Astrocyte of the cerebellum (primary cell): ENCODE measurements around the gene ABLIM2.

Source experiments
- DNase-seq: peaks from one replicate; pipeline ENCODE4 v3.0.0-alpha.2; 2011; ENCODE audit warnings: low read depth
- H3K4me3 ChIP-seq: 2 replicates; pipeline ENCODE4 v1.5.1; 2011; ENCODE audit warnings: mild to moderate bottlenecking, low read depth, low read length, moderate library complexity
- CTCF ChIP-seq: IDR thresholded peaks from 2 replicates; pipeline ENCODE4 v1.5.1; 2012; ENCODE audit warnings: low read length, low read depth, moderate library complexity, mild to moderate bottlenecking; ENCODE audit errors: missing control alignments
- in situ Hi-C: cut with HindIII; loops from 2 replicates; pipeline ENCODE4 v1.10.0; 2017; ENCODE audit warnings: low sequenced_read_pairs

ABLIM2 gene

GRCh38 chr4:8130346-8131066, 28.1 kb downstream of the ABLIM2 start:
- no peak overlapping the region for H3K4me3 ChIP-seq
- no peak for DNase-seq
- TF ChIP-seq CTCF, result no peak
- in situ Hi-C loops, result no loop called here

GRCh38 chr4:8129785-8130184, 28.8 kb downstream of the ABLIM2 start:
- DNase-seq, result no peak
- in situ Hi-C loops, result no loop called here
- no peak overlapping the region for H3K4me3 ChIP-seq
- no peak for TF ChIP-seq CTCF

GRCh38 chr4:8129136-8129535, 29.5 kb downstream of the ABLIM2 start:
- DNase-seq, result no peak
- H3K4me3 ChIP-seq, result no peak overlapping the region
- in situ Hi-C loops, result no loop called here
- TF ChIP-seq CTCF, result no peak

GRCh38 chr4:8128100-8128856, 30.3 kb downstream of the ABLIM2 start:
- H3K4me3 ChIP-seq, result no peak overlapping the region
- no peak for DNase-seq
- no peak for TF ChIP-seq CTCF
- in situ Hi-C loops, result no loop called here

GRCh38 chr4:8127051-8127826, 31.4 kb downstream of the ABLIM2 start:
- no peak for DNase-seq
- in situ Hi-C loops, result no loop called here
- no peak for TF ChIP-seq CTCF
- H3K4me3 ChIP-seq, result no peak overlapping the region

- no peak overlapping the region for H3K4me3 ChIP-seq
- no peak for TF ChIP-seq CTCF
- in situ Hi-C loops, result no loop called here
- DNase-seq, result no peak
Measured at GRCh38 chr4:8126523-8126922, 32.1 kb downstream of the ABLIM2 start.
